HepG2 (cell line): Measurements from ENCODE around the gene OGFOD3. TPM values are rescaled to one million over a fixed set of nuclear protein-coding genes. Genes with fewer than 3 reads are reported as not detected.

Experiments
- ATF7 ChIP-seq, 2 experiments: fragments of 450-650 bp in 1 of 2; sonication (generic) in 1 of 2; formaldehyde crosslinking in 1 of 2; IDR thresholded peaks; 2 replicates each; pipeline versions ENCODE4 v1.4.0 to v1.6.1; 2016 to 2020; ENCODE audit warnings: antibody characterized with exemption in 1 of 2, mild to moderate bottlenecking in 1 of 2, missing genetic modification reagents in 1 of 2
- CAMTA2 ChIP-seq: sonication (generic); formaldehyde crosslinking; IDR thresholded peaks from 2 replicates; pipeline ENCODE4 v1.4.0; 2020; ENCODE audit warnings: mild to moderate bottlenecking, missing genetic modification reagents, borderline replicate concordance
- HNRNPUL1 ChIP-seq: fragments of 200-400 bp; formaldehyde crosslinking; IDR thresholded peaks from 2 replicates; pipeline ENCODE4 v1.6.1; 2017; ENCODE audit warnings: low read depth, mild to moderate bottlenecking, low read length, moderate library complexity
- IKZF4 ChIP-seq: sonication (generic); formaldehyde crosslinking; IDR thresholded peaks from 2 replicates; pipeline ENCODE4 v1.5.1; 2020; ENCODE audit warnings: borderline replicate concordance, mild to moderate bottlenecking, low read depth, missing genetic modification reagents; ENCODE audit errors: not compliant biosample characterization
- NFYB ChIP-seq: sonication (generic); formaldehyde crosslinking; IDR thresholded peaks from 2 replicates; pipeline ENCODE4 v1.4.0; 2020; ENCODE audit warnings: missing genetic modification reagents
- PAWR ChIP-seq: sonication (generic); formaldehyde crosslinking; IDR thresholded peaks from 2 replicates; pipeline ENCODE4 v1.4.0; 2020; ENCODE audit warnings: missing genetic modification reagents, mild to moderate bottlenecking, borderline replicate concordance
- PRMT3 ChIP-seq: sonication (generic); formaldehyde crosslinking; IDR thresholded peaks from 2 replicates; pipeline ENCODE4 v1.8.1; 2022; ENCODE audit warnings: low read depth, mild to moderate bottlenecking, moderate library complexity, missing genetic modification reagents, borderline replicate concordance
- RARA ChIP-seq: IDR thresholded peaks from 2 replicates; pipeline ENCODE4 v1.6.1; 2016; ENCODE audit warnings: missing genetic modification reagents, missing compliant biosample characterization
- SMC3 ChIP-seq: IDR thresholded peaks from 2 replicates; pipeline ENCODE4 v1.6.1; 2011; ENCODE audit warnings: low read length, improper control_type of control experiment
- TBL1XR1 ChIP-seq: fragments of 150-350 bp; IDR thresholded peaks from 2 replicates; pipeline ENCODE4 v1.6.1; 2014; ENCODE audit warnings: borderline replicate concordance, low read length; ENCODE audit not compliant: partially characterized antibody
- WIZ ChIP-seq: sonication (generic); formaldehyde crosslinking; IDR thresholded peaks from 2 replicates; pipeline ENCODE4 v1.5.1; 2020; ENCODE audit warnings: mild to moderate bottlenecking, missing genetic modification reagents
- ZBTB3 ChIP-seq: sonication (generic); formaldehyde crosslinking; IDR thresholded peaks from 2 replicates; pipeline ENCODE4 v1.4.0; 2020; ENCODE audit warnings: low read depth, mild to moderate bottlenecking, moderate library complexity, missing genetic modification reagents, borderline replicate concordance
- ZNF747 ChIP-seq: sonication (generic); formaldehyde crosslinking; IDR thresholded peaks from 2 replicates; pipeline ENCODE4 v1.8.1; 2023; ENCODE audit warnings: missing genetic modification reagents, mild to moderate bottlenecking, borderline replicate concordance
- ZNF780A ChIP-seq: sonication (generic); formaldehyde crosslinking; IDR thresholded peaks from 2 replicates; pipeline ENCODE4 v1.8.0; 2022; ENCODE audit warnings: mild to moderate bottlenecking, missing genetic modification reagents, moderate library complexity
- polyA plus RNA-seq, 8 experiments: library from polyadenylated mRNA; depleted of rRNA in 3 of 8; stranded (reverse) in 7 of 8; unstranded in 1 of 8; fragments of >200 nt; fragmentation: Illumina TruSeq in 4 of 8; extraction: Trizol in 4 of 8; gene quantifications; 2 replicates each; pipeline versions ENCODE4 v1.2.1 to v1.2.3, GENCODE V29; 2011 to 2016; ENCODE audit warnings: low read depth in 4 of 8, missing spikeins in 1 of 8, mixed read lengths in 1 of 8; ENCODE audit not compliant: insufficient read depth in 1 of 8
- total RNA-seq, 5 experiments: library from RNA; depleted of rRNA; stranded (reverse); fragments of >200 nt; fragmentation: Illumina TruSeq; extraction: Trizol; gene quantifications; 2 replicates each; pipeline ENCODE4 v1.2.3, GENCODE V29; 2016; ENCODE audit warnings: low read depth in 1 of 5
- TF ChIP-seq, protein P1 (sequence below): sonication (generic); formaldehyde crosslinking; IDR thresholded peaks from 2 replicates; pipeline ENCODE4 v1.5.0; 2020; ENCODE audit warnings: mild to moderate bottlenecking, missing genetic modification reagents
- TF ChIP-seq, protein P2 (sequence below), 2 experiments: sonication (generic) in 1 of 2; formaldehyde crosslinking in 1 of 2; IDR thresholded peaks; 2 replicates each; pipeline versions ENCODE4 v1.6.1 to v1.9.0; 2014 to 2022; ENCODE audit warnings: antibody characterized with exemption in 1 of 2, borderline replicate concordance in 1 of 2, inconsistent platforms in 1 of 2, low read depth in 1 of 2, missing genetic modification reagents in 1 of 2
- TF ChIP-seq, protein P3 (sequence below): sonication (generic); formaldehyde crosslinking; IDR thresholded peaks from 2 replicates; pipeline ENCODE4 v1.4.0; 2020; ENCODE audit warnings: missing genetic modification reagents, borderline replicate concordance

Gene OGFOD3
- total and polyA plus RNA-seq, 2 of the 13 experiments (the other 11 are each of a cell fraction or from before 2014, with no cell fraction given), result 40.0 to 42.1 TPM

DNA sequence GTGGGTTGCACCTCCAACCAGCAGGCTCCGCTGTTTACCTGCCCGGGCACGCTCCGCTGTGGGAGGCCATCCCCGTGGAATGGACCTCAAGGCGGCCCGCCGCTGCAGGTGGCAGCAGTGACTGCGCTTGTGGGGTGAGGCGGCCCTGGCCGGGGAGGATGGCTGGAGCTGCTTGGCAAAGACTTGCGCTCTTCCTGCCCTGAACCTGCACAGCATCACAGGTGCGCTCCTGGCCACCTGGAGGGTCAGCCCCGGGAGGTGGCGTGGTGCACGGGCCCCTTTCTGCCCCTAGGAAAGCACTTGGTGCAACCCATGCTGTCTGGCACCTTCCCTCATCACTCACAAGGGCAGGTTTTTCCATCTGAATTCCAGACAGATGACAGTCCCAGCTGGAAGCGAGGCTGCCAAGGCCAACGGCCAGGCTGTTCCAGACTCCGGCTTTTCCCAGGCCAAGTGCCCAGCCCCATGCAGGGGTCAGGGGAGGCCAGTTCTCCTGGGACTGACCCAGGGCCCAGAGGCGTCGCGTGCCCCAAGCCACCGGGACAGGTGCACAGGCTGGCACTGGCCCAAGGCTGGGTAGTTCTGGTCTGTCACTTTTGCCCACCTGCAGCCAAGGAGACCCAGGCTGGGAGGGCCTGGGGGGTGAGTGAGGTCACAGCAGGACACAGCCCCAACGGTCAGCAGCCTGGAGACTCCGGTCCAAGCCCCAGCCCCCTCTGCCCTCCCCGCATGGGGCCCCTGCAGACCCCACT is 33.5 kb downstream of the OGFOD3 start (continued):
- no peak for TF ChIP-seq PRMT3 (CRISPR knock-in tag)
- TF ChIP-seq TBL1XR1, result peak; percentile 89
- TF ChIP-seq ATF7 (IDR thresholded peaks at IDR 0.05), result no peak
- TF ChIP-seq ATF7 (CRISPR knock-in tag; IDR thresholded peaks at IDR 0.05), result peak; percentile 40; the same call in 1 of the 2 replicates
- TF ChIP-seq CAMTA2 (CRISPR knock-in tag), result no peak
- peak; percentile 96 for TF ChIP-seq RARA
- no peak; the same call in 1 of the 2 replicates for TF ChIP-seq SMC3
- TF ChIP-seq PAWR (CRISPR knock-in tag), result no peak
- peak; percentile 50; the same call in 1 of the 2 replicates for TF ChIP-seq WIZ (CRISPR knock-in tag)
- TF ChIP-seq, protein P1, sequence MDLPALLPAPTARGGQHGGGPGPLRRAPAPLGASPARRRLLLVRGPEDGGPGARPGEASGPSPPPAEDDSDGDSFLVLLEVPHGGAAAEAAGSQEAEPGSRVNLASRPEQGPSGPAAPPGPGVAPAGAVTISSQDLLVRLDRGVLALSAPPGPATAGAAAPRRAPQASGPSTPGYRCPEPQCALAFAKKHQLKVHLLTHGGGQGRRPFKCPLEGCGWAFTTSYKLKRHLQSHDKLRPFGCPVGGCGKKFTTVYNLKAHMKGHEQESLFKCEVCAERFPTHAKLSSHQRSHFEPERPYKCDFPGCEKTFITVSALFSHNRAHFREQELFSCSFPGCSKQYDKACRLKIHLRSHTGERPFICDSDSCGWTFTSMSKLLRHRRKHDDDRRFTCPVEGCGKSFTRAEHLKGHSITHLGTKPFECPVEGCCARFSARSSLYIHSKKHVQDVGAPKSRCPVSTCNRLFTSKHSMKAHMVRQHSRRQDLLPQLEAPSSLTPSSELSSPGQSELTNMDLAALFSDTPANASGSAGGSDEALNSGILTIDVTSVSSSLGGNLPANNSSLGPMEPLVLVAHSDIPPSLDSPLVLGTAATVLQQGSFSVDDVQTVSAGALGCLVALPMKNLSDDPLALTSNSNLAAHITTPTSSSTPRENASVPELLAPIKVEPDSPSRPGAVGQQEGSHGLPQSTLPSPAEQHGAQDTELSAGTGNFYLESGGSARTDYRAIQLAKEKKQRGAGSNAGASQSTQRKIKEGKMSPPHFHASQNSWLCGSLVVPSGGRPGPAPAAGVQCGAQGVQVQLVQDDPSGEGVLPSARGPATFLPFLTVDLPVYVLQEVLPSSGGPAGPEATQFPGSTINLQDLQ, result 0 out of 2 replicates have a peak, but pooled peaks have one; percentile 67
- TF ChIP-seq ZBTB3 (CRISPR knock-in tag), result 0 out of 2 replicates have a peak, but pooled peaks have one; percentile 56
- no peak; the same call in 1 of the 2 replicates for TF ChIP-seq ZNF747 (CRISPR knock-in tag)
- no peak for TF ChIP-seq NFYB (CRISPR knock-in tag)
- no peak for TF ChIP-seq HNRNPUL1
- no peak for TF ChIP-seq IKZF4
- TF ChIP-seq, protein P2, sequence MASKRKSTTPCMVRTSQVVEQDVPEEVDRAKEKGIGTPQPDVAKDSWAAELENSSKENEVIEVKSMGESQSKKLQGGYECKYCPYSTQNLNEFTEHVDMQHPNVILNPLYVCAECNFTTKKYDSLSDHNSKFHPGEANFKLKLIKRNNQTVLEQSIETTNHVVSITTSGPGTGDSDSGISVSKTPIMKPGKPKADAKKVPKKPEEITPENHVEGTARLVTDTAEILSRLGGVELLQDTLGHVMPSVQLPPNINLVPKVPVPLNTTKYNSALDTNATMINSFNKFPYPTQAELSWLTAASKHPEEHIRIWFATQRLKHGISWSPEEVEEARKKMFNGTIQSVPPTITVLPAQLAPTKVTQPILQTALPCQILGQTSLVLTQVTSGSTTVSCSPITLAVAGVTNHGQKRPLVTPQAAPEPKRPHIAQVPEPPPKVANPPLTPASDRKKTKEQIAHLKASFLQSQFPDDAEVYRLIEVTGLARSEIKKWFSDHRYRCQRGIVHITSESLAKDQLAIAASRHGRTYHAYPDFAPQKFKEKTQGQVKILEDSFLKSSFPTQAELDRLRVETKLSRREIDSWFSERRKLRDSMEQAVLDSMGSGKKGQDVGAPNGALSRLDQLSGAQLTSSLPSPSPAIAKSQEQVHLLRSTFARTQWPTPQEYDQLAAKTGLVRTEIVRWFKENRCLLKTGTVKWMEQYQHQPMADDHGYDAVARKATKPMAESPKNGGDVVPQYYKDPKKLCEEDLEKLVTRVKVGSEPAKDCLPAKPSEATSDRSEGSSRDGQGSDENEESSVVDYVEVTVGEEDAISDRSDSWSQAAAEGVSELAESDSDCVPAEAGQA (IDR thresholded peaks at IDR 0.05; ENCODE audit: low read depth), result no peak
- TF ChIP-seq, protein P2 (CRISPR knock-in tag; IDR thresholded peaks at IDR 0.05; ENCODE audit: borderline replicate concordance), result no peak
- TF ChIP-seq, protein P3, sequence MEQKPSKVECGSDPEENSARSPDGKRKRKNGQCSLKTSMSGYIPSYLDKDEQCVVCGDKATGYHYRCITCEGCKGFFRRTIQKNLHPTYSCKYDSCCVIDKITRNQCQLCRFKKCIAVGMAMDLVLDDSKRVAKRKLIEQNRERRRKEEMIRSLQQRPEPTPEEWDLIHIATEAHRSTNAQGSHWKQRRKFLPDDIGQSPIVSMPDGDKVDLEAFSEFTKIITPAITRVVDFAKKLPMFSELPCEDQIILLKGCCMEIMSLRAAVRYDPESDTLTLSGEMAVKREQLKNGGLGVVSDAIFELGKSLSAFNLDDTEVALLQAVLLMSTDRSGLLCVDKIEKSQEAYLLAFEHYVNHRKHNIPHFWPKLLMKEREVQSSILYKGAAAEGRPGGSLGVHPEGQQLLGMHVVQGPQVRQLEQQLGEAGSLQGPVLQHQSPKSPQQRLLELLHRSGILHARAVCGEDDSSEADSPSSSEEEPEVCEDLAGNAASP (CRISPR knock-in tag), result peak; percentile 100
- no peak for TF ChIP-seq ZNF780A
